Activated CD8-positive, alpha-beta memory T cell treated with anti-CD3 and anti-CD28 coated beads for 24 hours (primary cell): ENCODE measurements around the gene OR2K2.
"Not testable (repeated sequence)": the region's sequence is repeated elsewhere in the genome, so short reads cannot be mapped to it uniquely, and the experiment has no call there.

Source experiments
- DNase-seq: peaks from one replicate; pipeline ENCODE4 v3.0.0-alpha.2; 2020

Gene OR2K2, protein sequence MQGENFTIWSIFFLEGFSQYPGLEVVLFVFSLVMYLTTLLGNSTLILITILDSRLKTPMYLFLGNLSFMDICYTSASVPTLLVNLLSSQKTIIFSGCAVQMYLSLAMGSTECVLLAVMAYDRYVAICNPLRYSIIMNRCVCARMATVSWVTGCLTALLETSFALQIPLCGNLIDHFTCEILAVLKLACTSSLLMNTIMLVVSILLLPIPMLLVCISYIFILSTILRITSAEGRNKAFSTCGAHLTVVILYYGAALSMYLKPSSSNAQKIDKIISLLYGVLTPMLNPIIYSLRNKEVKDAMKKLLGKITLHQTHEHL

DNA sequence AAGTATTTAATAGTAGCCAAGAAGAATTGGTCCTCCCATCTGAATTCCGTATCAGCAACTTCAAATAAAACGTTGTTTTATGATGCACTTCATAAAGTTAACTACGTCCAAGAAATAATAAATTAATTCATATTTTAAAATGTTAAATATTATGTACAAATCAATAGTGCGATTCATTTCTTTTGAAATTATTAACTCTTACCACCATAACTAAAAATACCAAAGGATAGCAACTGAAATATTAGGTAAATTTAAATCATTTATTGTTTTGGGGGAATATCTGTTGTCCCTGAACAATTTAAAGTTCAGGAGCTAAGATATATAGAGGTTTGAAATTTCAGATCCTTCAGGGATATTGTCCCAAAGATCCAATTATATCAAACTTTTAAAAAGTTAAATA, at the start of gene OR2K2:
Gene OR2K2, minus strand, starts transcription at position 101 of the 400 bp plus-strand sequence. CDS start 1,791 bp downstream, outside the sequence.
- no peak for DNase-seq

DNA sequence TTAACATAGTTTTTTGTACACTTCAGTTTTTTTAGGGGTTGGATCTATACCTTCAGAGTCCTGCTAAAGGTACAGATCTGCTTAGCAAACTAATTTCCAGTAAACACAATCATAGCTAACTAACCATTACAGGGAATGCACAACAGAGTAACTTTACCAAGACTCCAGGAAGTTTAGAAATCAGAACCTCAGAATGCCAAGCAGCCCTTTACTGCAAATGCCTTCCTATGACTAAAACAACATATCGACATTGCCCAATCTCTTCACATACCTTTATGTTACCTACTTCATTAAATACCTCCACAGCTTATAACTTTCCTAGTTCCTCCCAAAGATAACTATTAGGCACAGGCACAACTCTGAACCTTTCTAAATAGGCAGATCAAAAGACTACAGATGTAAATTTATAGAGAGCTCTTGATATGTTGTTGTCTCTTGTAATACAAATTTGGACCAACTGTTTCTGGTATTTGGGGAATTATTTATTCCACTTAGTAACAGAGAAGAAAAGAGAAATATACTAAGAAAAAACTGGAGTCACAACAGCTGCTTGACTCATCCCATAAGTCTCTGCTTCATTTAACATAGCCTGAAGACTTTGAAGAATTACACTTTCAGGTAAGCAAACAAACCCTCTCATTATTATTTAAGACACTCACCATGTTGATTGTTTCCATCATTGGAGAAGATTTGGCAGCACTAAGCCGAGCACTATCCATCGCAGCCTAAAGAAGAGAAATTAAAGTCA, 46.0 kb upstream of the OR2K2 start:
- DNase-seq: no peak

DNA sequence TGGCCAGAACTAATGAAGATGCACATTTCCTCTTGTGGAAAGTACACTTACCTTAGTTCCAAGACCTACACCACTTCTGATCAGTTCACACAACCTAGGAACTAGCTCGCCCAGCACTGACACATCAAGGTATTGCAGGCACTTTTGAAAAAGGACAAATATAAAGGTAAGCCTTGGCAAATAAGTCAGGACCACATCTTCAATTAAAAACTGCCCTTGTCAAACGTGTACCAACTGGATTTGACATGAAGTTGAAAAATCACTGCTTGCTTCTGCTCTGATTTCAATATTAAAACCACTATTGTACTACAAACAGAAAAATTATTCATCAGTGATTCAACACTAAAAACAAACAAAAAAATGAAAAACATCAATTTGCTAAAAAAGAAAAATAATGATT, 45.0 kb upstream of the OR2K2 start:
- DNase-seq: no peak

DNA sequence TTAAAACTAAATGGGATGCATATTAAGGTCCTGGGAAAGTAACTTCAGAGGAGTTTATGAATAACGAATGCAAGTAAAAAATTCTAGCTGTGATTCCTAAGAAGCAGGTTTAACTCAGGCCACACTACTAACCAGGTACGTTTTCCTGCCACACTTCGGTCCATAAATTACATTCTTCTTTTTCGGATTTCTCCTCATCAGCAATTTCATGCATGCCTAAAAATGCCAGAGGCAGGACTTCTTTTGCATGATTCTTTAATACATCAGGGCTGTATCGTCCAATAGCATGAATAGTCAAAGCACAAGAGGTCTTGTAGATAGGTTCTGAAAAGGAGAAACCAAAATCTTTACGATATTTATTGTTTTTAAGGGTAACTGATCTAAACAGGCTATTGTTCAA, 42.3 kb upstream of the OR2K2 start:
- no peak for DNase-seq

DNA sequence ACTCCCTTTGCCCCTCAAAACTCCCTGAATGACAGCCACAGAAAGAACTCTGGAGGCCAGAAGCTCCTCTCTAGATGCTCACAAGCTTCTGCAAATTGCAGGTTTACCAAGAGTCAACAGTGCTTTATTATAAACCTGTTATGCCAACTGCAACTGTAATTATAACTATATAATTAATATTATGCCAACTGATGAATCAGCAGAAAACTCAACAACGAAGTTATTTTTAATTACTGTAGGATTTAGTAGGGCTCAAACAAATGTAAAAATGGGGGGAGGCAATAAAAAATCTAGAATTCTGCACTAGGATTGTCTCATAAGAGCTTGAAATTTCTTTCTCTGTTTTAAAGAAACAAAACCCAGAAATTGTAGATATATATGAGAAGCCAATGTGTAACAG, 37.0 kb upstream of the OR2K2 start:
- DNase-seq: no peak

DNA sequence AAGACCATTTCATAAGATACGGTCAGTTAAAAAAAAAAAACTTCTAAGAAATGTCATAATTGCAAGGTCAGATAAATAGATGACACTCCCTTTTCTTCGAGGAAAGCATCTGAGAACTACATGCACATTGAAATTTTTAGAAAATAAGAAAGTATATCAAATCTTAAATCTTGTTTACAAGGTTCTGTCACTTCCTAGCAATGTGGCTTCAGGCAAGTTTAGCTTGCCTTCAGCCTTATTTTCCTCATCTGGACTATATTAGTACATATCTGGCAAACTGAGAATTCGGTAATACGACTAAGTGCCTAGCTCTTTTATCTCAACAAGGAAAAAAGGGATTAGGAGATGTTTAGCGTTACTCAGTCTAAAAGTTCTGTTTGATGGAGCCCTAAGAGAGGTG, 32.5 kb upstream of the OR2K2 start:
- no peak for DNase-seq

DNA sequence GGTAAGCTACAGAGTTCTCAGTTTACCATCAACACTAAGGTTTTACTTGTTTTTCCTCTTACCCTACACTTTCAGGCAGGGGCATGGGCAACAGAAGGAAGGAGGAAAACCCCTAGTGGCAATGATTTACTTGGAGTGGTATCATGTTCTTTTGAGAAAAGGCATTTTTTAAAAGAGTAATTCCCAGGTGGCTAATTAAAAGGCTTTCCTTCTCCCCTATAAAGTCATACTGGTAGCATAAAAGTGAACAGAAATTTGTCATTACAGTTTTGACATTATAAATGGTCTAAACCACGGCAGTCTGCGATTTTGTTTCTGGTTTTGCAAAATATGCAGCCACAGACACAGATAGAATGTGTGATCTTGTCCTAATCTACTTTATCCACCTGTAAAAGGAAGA, 30.9 kb upstream of the OR2K2 start:
- DNase-seq: no peak

DNA sequence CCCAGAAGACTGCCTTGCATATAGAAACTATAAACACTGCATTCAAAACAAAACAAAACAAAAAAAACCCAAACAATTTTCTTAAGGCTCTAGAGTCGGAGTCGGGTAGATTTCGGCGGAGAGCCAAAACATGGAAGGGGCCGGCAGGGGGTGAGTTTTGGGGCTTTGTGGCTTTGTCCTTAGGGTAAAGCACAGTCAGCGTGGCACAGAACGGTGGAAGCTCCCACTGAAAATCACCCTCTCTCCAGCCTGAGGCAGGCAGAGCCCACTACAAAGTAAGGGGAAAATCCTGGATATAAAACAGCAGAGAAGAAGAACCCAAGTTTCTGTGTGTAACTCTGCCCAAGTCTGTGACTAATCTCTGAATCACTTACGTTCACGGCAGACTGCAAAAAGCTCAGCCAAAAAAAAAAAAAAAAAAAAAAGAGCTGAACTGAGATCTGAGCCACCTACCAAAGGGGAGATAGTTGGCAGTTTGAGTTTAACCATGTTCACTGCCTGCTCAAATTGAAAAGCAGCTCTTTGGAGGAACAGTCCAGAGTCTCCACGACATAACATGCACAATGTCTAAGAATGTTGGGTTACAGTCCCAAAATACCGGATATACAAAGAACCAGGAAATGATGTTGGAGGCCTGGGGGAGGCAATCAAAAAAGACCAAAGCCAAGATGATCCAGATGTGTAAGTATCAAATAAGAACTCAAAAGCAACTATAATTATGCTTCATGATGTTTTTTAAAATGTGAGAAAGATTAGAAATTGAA, 26.6 kb upstream of the OR2K2 start:
- no peak for DNase-seq

DNA sequence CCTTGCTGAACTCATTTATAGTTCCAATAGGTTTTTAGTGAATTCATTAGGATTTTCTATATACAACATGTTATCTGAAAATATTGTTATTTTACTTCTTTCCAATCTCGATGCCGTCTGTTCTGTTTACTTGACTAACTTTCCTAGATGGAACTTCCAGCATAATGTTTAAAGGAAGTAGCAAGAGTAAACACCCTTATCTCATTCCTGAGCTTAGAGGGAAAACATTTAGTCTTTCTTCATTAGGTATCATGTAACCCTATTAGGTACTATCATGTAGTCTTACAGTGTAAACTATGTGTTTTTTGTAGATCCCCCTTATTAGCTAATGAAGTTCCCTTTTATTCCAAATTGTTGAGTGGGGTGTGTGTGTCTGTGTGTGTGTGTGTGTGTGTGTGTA, 22.5 kb upstream of the OR2K2 start:
- no peak for DNase-seq

DNA sequence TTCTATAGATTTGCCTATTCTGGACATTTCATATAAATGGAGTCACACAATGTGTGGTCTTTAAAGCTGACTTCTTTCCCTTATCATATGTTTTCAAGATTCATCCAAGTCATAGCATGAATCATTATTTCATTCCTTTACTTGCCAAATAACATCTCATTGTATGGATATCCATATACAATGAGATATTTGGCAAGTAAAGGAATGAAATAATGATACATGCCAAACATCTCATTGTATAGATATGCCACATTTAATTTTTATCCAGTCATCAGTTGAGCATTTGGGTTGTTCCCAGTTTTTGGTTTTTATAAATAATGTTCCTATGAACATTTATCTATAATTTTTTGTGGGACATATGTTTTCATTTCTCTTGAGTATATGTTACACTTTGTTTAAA, 20.5 kb upstream of the OR2K2 start:
- DNase-seq: no peak

DNA sequence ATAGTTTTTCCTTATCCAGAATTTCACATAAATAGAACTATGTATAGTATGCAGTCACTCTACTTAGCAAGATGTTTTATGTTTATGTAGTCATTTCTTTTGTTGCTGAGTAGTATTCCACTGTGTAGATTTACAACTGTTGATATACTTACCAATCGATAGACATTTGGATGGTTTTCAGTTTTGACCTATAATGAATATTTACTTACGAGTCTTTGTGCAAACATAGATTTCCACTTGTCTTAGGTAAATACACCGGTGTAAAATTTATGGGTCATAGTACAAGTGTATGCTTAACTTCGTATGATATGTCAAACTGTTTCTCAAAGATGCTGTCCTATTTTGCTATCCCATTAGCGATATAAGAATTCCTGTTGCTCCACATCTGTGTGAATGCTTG, 19.7 kb upstream of the OR2K2 start:
- no peak for DNase-seq

DNA sequence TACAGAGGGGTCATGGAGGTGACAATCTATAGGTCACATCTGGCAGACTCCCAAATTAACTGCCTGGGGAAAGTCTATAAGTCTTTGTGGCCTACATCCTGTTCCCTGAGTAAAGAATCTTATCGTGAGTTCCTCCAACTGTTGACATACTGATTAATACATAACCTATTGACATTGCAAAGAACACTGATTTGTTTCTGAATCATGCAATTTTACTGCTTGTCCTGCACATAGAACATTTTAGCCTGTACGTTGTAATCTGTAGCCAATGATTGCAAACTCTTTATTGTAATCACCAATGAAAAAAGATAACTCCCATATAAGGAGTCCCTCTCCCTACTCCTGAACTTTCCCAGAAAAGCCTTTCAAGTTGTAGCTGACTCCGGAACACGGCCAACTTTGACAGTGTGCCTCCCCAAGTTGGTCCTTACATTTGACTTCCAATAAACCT, 18.8 kb upstream of the OR2K2 start:
- DNase-seq: no peak

DNA sequence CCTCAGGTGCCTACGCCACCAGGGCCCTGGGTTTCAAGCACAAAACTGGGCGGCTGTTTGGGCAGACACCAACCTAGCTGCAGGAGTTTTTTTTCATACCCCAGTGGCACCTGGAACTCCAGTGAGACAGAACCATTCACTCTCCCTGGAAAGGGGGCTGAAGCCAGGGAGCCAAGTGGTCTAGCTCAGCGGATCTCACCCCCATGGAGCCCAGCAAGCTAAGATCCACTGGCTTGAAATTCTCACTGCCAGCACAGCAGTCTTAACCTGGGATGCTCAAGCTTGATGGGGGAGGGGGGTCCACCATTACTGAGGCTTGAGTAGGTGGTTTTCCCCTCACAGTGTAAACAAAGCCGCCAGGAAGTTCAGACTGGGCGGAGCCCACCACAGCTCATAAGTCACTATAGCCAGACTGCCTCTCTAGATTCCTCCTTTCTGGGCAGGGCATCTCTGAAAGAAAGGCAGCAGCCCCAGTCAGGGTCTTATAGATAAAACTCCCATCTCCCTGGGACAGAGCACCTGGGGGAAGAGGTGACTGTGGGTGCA, 4.4 kb upstream of the OR2K2 start:
- DNase-seq: not testable (repeated sequence)

DNA sequence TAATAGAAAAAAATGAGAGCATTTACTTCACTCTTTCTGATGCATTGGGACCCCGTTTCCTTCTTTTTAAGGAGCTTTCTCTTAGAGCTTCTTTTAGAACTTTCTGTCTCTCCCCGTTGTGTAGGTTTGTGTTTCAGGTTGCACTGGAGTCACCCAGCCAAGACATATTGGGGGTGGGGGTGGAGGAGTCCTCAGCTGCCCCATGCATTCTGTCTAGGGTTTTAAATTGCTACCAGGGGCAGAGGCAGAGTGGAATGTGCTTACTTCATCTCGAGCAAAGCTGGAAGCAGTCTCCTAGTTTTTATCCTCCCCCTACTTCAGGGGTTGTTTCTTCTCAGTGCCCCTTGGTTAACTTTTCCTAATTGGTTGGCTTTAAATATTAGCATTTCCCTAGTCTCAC, 9.4 kb downstream of the OR2K2 start:
- DNase-seq: no peak

DNA sequence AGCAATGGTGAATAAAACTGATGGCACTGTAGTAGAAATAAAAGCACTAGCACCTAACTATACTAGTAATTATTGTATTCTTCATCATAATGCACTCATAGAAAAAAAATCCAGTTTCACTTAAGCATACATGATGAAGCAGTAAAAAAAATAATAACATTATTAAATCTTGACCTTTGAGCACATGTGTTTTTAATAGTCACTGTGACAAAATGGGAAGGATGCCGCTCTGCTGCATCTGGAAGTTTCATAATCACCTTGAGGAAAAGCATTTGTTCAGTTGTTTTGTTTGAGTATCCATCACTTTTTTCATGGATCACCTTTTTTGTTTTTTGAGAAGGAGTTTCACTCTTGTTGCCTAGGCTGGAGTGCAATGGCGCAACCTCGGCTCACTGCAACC, 13.2 kb downstream of the OR2K2 start:
- no peak for DNase-seq

DNA sequence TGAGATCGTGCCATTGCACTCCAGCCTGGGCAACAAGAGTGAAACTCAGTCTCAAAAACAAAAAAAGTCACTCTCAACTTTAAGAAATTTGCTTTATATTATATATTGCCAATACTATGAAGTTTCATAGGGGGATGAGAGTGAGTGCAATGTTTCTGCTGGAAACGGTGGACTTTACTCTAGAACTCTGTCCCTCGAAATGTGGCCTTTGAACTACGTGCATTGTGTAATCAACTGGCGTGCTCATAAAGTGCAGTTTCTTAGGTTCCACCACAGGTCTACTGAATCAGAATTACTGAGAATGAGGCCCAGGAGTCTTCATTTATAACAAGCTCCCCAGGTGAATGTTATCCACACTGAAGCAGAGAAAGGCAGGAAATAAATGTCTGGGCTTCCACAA, 24.1 kb downstream of the OR2K2 start:
- no peak for DNase-seq

DNA sequence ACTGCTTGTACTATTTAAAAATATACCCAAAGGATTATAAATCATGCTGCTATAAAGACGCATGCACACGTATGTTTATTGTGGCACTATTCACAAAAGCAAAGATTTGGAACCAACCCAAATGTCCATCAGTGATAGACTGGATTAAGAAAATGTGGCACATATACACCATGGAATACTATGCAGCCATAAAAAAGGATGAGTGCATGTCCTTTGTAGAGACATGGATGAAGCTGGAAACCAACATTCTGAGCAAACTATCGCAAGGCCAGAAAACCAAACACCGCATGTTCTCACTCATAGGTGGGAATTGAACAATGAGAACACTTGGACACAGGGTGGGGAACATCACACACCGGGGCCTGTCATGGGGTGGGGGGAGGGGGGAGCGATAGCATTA, 26.0 kb downstream of the OR2K2 start:
- DNase-seq: not testable (repeated sequence)

DNA sequence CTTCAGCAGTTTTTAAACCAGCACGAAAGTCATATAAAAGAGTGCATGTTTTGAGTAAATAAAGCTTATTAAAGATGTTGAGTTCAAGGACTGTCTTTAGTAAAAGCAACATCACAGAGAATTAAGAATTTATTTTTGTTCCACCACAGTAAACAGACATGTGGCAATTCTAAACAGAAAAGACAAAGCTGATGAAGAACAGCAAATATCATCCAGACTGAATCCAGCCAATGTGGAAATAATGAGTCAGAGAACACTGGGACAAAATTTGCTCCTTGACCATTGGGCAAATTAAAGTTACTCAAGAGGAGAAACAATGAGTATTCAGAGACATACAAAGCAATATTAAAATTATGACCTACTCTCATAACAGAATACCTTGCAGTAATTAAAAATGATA, 28.8 kb downstream of the OR2K2 start:
- DNase-seq: no peak

DNA sequence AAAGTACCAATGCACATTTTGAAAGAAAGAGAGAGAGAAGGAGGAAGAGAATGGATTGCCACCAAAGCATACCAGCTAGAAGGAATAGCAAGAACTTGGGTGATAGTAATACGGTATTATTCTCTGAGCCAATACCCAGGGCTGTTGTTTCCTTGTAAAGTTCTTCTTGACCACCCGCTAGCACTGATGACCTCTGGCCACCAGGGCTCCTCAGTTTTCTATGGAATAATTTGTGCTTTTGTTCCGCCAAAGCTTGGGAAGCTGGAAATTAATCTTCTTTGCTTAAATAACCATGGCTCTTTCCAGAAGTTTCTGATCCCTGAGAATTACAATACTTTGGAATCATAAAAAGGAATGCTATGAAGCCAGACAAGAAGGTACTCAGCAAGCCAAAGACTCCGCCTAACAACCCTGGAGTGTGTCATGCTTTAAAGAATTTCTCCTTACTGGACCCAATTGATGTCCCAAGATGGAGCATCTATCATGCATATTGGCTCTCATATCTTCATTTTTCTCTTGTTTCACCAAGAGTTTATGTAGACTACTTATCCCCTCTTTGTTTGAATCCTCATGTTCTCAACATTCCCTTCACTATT, 29.8 kb downstream of the OR2K2 start:
- no peak for DNase-seq

DNA sequence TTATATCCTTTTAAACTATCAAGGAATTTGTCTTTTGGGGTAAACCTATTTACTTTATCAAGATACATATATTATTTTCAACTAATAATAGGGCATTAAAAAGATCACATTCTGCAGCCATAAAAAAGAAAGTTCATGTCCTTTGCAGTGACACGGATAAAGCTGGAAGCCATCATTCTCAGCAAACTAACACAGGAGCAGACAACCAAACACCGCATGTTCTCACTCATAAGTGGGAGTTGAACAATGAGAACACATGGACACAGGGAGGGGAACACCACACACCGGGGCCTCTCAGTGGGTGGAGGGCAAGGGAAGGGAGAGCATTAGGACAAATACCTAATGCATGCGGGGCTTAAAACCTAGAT, 30.4 kb downstream of the OR2K2 start:
- not testable (repeated sequence) for DNase-seq

DNA sequence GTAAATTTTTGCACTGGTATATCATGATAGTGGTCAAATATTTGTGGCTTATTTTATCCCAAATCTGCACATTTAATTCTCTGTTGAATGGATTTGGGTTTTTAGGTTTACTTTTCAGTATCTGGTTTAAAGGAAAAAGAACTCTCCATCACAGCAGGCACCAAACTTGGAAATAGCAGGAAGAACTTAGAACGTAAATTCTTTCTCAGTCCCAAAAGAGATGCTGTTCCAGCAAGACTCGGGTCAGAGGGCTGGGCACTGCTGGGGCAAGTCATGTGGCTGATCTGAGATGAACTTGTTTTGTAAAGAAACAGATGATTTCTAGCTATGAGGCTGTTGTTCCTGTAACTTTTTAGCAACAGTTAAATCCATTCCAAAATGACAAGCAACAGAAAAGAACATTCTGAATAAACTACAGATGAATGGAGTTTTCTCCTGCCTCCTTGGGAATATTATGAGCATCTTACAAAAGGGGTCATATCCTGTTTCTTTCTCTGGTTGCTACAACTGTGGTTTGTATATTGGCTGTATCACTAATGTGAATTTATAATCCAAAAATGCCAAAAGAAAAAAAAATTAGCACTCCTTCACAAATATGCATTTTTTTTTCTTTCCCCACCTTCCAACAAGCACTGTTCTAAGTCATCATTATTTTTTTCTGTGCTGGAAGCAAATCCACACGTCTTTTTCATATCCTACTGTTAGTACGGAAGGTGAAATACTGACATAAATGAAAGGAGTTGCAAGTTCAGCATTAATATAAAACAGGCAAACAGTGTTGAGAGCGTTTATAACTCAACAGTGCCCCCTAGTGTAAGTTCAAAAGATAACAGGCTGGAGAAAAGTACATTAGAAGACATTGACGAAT, 31.1 kb downstream of the OR2K2 start:
- no peak for DNase-seq

DNA sequence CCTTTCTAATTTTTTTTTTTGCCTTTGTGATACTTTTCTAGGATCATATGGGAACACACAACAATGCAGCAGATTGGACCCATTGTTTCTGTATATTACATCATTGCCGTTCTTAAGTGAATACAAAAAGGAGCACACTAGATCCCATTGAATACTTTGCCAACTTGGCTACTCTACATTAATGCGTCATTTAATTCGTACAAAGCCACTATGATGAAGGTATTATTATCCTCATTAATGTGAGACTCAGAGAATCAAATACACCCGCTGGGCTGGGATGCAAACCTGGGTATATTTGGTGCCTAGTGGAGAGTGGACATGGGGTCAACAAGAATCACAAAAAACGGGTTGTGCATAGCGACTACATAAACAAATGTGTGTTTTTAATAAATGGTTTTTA, 31.9 kb downstream of the OR2K2 start:
- DNase-seq: no peak
